T-cell (primary cell): ENCODE results near the gene STK35. TPM values are rescaled to one million over a fixed set of nuclear protein-coding genes. Genes with fewer than 3 reads are reported as not detected.

Experiments
- ATAC-seq, 4 experiments: fragments of 200-7000 bp in 3 of 4; fragments of 150-1000 bp in 1 of 4; cut with Tn5 transposase; replicated peaks in 1 of 4; 1 replicate in 3 of 4; 2 replicates in 1 of 4; pipeline ENCODE4 v1.10.0; 2021; ENCODE audit warnings: moderate library complexity in 3 of 4, mild to moderate bottlenecking in 2 of 4, moderate number of reproducible peaks in 1 of 4
- CTCF ChIA-PET, 2 donors: fragments of 300-600 bp; sonication (Branson Sonifier 250); formaldehyde crosslinking; loops; one replicate each; lab custom pipeline; 2022; ENCODE audit warnings: antibody characterized with exemption in 2 of 2; lab: Charles Lee
- POLR2A ChIA-PET, 2 donors: fragments of 300-600 bp; sonication (Branson Sonifier 250); formaldehyde crosslinking; loops; one replicate each; lab custom pipeline; 2022; ENCODE audit warnings: antibody characterized with exemption in 2 of 2; lab: Charles Lee
- DNase-seq, 35 experiments: peaks; one replicate each; pipeline versions ENCODE4 v3.0.0 to v3.0.0-alpha.2; 2013 to 2023
- H3K27ac ChIP-seq: one replicate; pipeline ENCODE4 v1.5.1; 2013; ENCODE audit warnings: low read length
- H3K27me3 ChIP-seq, 2 experiments: replicated peaks in 1 of 2; 1 replicate in 1 of 2; 2 replicates in 1 of 2; pipeline versions ENCODE4 v1.6.1 to v1.7.0; 2013; ENCODE audit warnings: low read length in 1 of 2, mixed read lengths in 1 of 2; ENCODE audit not compliant: control insufficient read depth in 2 of 2, insufficient read depth in 2 of 2; ENCODE audit errors: extremely low read depth in 1 of 2
- H3K36me3 ChIP-seq, 2 donors: 1 replicate in 1 of 2; 2 replicates in 1 of 2; pipeline versions ENCODE4 v1.6.1 to v1.7.0; 2013; ENCODE audit warnings: low read length in 1 of 2; ENCODE audit not compliant: control insufficient read depth in 2 of 2, insufficient read depth in 1 of 2; ENCODE audit errors: extremely low read depth in 1 of 2
- H3K4me1 ChIP-seq, 2 experiments: 1 replicate in 1 of 2; 2 replicates in 1 of 2; pipeline versions ENCODE4 v1.6.1 to v1.7.0; 2013; ENCODE audit warnings: low read length in 2 of 2, mixed read lengths in 1 of 2; ENCODE audit not compliant: insufficient read depth in 2 of 2, control insufficient read depth in 1 of 2; ENCODE audit errors: extremely low read depth in 1 of 2
- H3K4me3 ChIP-seq, 2 donors: 1 replicate in 1 of 2; 2 replicates in 1 of 2; pipeline versions ENCODE4 v1.5.1 to v1.7.0; 2013; ENCODE audit warnings: mild to moderate bottlenecking in 2 of 2, low read length in 1 of 2, moderate library complexity in 1 of 2; ENCODE audit not compliant: control insufficient read depth in 1 of 2; ENCODE audit errors: extremely low read depth in 1 of 2
- H3K9me3 ChIP-seq: 2 replicates; pipeline ENCODE4 v1.7.0; 2013
- H3K27ac Mint-ChIP-seq, 2 donors: one replicate each; pipeline ENCODE4 v1.8.0; 2020 to 2021; ENCODE audit warnings: mild to moderate bottlenecking in 2 of 2, mixed read lengths in 2 of 2
- H3K27me3 Mint-ChIP-seq, 2 donors: one replicate each; pipeline ENCODE4 v1.8.0; 2021 to 2022; ENCODE audit warnings: mixed read lengths in 2 of 2
- H3K36me3 Mint-ChIP-seq: one replicate; pipeline ENCODE4 v1.8.0; 2021; ENCODE audit warnings: mixed read lengths
- H3K4me1 Mint-ChIP-seq, 3 donors: one replicate each; pipeline ENCODE4 v1.8.0; 2020 to 2022; ENCODE audit warnings: mixed read lengths in 3 of 3, mild to moderate bottlenecking in 1 of 3
- H3K4me3 Mint-ChIP-seq, 3 donors: one replicate each; pipeline ENCODE4 v1.8.0; 2020 to 2022; ENCODE audit warnings: mild to moderate bottlenecking in 3 of 3, mixed read lengths in 3 of 3, moderate library complexity in 3 of 3
- H3K9me3 Mint-ChIP-seq, 3 donors: one replicate each; pipeline ENCODE4 v1.8.0; 2020 to 2022; ENCODE audit warnings: mixed read lengths in 3 of 3
- WGBS: methylation state at CpG from one replicate; pipeline ENCODE4 v1.1.5; 2013; ENCODE audit warnings: missing lambda C conversion rate; ENCODE audit not compliant: insufficient coverage; 5-methylcytosine and 5-hydroxymethylcytosine counted together
- total RNA-seq, 35 experiments: library from RNA in 6 of 35; stranded (reverse) in 6 of 35; fragments of 120-200 nt in 1 of 35; gene quantifications; one replicate each; pipeline versions ENCODE4 v1.2.1 to v1.2.4 and lab custom pipeline; 2013 to 2026

The STK35 gene
- total RNA-seq, 5 donors from 2014 or later (not counting 1 experiment from before 2014, with no cell fraction given) = 16.2 to 20.6 (median 19.3) TPM

GRCh38 chr20:2156224-2156623 lies 54.6 kb downstream of the STK35 start:
- H3K4me3 ChIP-seq = no peak overlapping the region
- no peak overlapping the region for H3K27ac ChIP-seq
- ATAC-seq (no peak), DNase-seq (no peak)
- H3K27me3 Mint-ChIP-seq = no peaks in the 10 kb centered on the region
- CTCF ChIA-PET = no interaction called here
- H3K9me3 ChIP-seq = no peaks in the 10 kb centered on the region
- H3K9me3 Mint-ChIP-seq = no peaks in the 10 kb centered on the region
- POLR2A ChIA-PET = no interaction called here
- no peak overlapping the region for H3K4me3 Mint-ChIP-seq
- no peaks in the 10 kb centered on the region for H3K4me1 ChIP-seq
- H3K27ac Mint-ChIP-seq = no peak overlapping the region
- H3K27me3 ChIP-seq = no peaks in the 10 kb centered on the region
- H3K36me3 Mint-ChIP-seq = no peaks in the 10 kb centered on the region
- no CpG with 5 or more reads among the region's 4 CpGs for WGBS
- no peaks in the 10 kb centered on the region for H3K36me3 ChIP-seq
- H3K4me1 Mint-ChIP-seq = no peaks in the 10 kb centered on the region

GRCh38 chr20:2156666-2157624 lies 55.3 kb downstream of the STK35 start:
- no peaks in the 10 kb centered on the region for H3K4me1 ChIP-seq
- H3K36me3 ChIP-seq = no peaks in the 10 kb centered on the region
- no peak overlapping the region for H3K27ac Mint-ChIP-seq
- ChIA-PET POLR2A (no interaction called here), CTCF (interaction anchor here in 1 of 2 donors (0.5 kb wide), 1 partner anchor 225 kb away, joined by 3 read pairs; no protein-coding TSS in a partner anchor)
- WGBS = 88% methylated on average over 2 of the region's 11 CpGs
- no peaks in the 10 kb centered on the region for H3K27me3 Mint-ChIP-seq
- H3K27ac ChIP-seq = no peak overlapping the region
- H3K4me3 ChIP-seq = no peak overlapping the region
- H3K27me3 ChIP-seq = no peaks in the 10 kb centered on the region
- H3K4me3 Mint-ChIP-seq = no peak overlapping the region
- H3K4me1 Mint-ChIP-seq = no peaks in the 10 kb centered on the region
- ATAC-seq = no peak
- H3K9me3 Mint-ChIP-seq = no peaks in the 10 kb centered on the region
- H3K36me3 Mint-ChIP-seq = no peaks in the 10 kb centered on the region
- no peaks in the 10 kb centered on the region for H3K9me3 ChIP-seq
- no peak for DNase-seq

GRCh38 chr20:2162125-2162822 lies 60.6 kb downstream of the STK35 start:
- H3K27ac ChIP-seq = no peak overlapping the region
- no peaks in the 10 kb centered on the region for H3K27me3 ChIP-seq
- Mint-ChIP-seq H3K27ac (peak overlapping the region in 1 of 2 donors; percentile 37), H3K4me1 (no peaks in the 10 kb centered on the region), H3K9me3 (no peaks in the 10 kb centered on the region), H3K27me3 (no peaks in the 10 kb centered on the region), H3K4me3 (no peak overlapping the region), H3K36me3 (no peaks in the 10 kb centered on the region)
- WGBS = 70% methylated on average over 8 of the region's 12 CpGs
- DNase-seq = no peak
- POLR2A ChIA-PET = no interaction called here
- no peaks in the 10 kb centered on the region for H3K36me3 ChIP-seq
- H3K4me1 ChIP-seq = no peaks in the 10 kb centered on the region
- no peak for ATAC-seq
- H3K4me3 ChIP-seq = no peak overlapping the region
- CTCF ChIA-PET = no interaction called here
- H3K9me3 ChIP-seq = no peaks in the 10 kb centered on the region

- Mint-ChIP-seq H3K27ac (peak overlapping the region in 1 of 2 donors; percentile 37), H3K27me3 (no peaks in the 10 kb centered on the region)
These were observed 61.2 kb downstream of the STK35 start for GRCh38 chr20:2162823-2163166.

GRCh38 chr20:2163312-2163711 lies 61.7 kb downstream of the STK35 start:
- ATAC-seq = no peak
- no peak overlapping the region for H3K4me3 Mint-ChIP-seq
- 65% methylated on average over 5 of the region's 8 CpGs for WGBS
- Histone ChIP-seq H3K27ac (no peak overlapping the region), H3K36me3 (no peaks in the 10 kb centered on the region), H3K9me3 (no peaks in the 10 kb centered on the region), H3K4me1 (no peaks in the 10 kb centered on the region), H3K4me3 (no peak overlapping the region), H3K27me3 (no peaks in the 10 kb centered on the region)
- no peak overlapping the region for H3K27ac Mint-ChIP-seq
- no peaks in the 10 kb centered on the region for H3K9me3 Mint-ChIP-seq
- H3K27me3 Mint-ChIP-seq = no peaks in the 10 kb centered on the region
- CTCF ChIA-PET = no interaction called here
- H3K36me3 Mint-ChIP-seq = no peaks in the 10 kb centered on the region
- no peaks in the 10 kb centered on the region for H3K4me1 Mint-ChIP-seq
- no peak for DNase-seq
- POLR2A ChIA-PET = no interaction called here

More at GRCh38 chr20:2162823-2163166, 61.2 kb downstream of the STK35 start:
- Mint-ChIP-seq H3K4me3 (no peak overlapping the region), H3K9me3 (no peaks in the 10 kb centered on the region), H3K36me3 (no peaks in the 10 kb centered on the region), H3K4me1 (no peaks in the 10 kb centered on the region)
- WGBS = 90% methylated on average over 10 of the region's 11 CpGs
- CTCF ChIA-PET = no interaction called here
- Histone ChIP-seq H3K27ac (no peak overlapping the region), H3K4me1 (no peaks in the 10 kb centered on the region), H3K36me3 (no peaks in the 10 kb centered on the region), H3K4me3 (no peak overlapping the region), H3K27me3 (no peaks in the 10 kb centered on the region), H3K9me3 (no peaks in the 10 kb centered on the region)
- POLR2A ChIA-PET = no interaction called here
- DNase-seq = no peak
- ATAC-seq = no peak

- CTCF ChIA-PET = no interaction called here
- POLR2A ChIA-PET = interaction anchor here in 1 of 2 donors (0.6 kb wide), 1 partner anchor 674 kb away, joined by 3 read pairs; no protein-coding TSS in a partner anchor
These were observed 62.1 kb downstream of the STK35 start for GRCh38 chr20:2163757-2164156.

More at GRCh38 chr20:2163757-2164156, 62.1 kb downstream of the STK35 start:
- Mint-ChIP-seq H3K27me3 (no peaks in the 10 kb centered on the region), H3K9me3 (no peaks in the 10 kb centered on the region), H3K4me1 (no peaks in the 10 kb centered on the region), H3K27ac (no peak overlapping the region), H3K4me3 (no peak overlapping the region), H3K36me3 (no peaks in the 10 kb centered on the region)
- Histone ChIP-seq H3K4me1 (no peaks in the 10 kb centered on the region), H3K36me3 (no peaks in the 10 kb centered on the region), H3K27ac (no peak overlapping the region), H3K4me3 (no peak overlapping the region), H3K9me3 (no peaks in the 10 kb centered on the region), H3K27me3 (no peaks in the 10 kb centered on the region)
- no peak for DNase-seq
- WGBS = 100% methylated on average over 2 of the region's 4 CpGs
- ATAC-seq = no peak
